ENCODE measurements around the gene PIM1.

GRCh38 chr6:37131104-37131959 is 38.6 kb upstream of the PIM1 start:
- TF ChIP-seq CTCF (IDR thresholded peaks at IDR 0.05) (no peak), POLR2A (IDR thresholded peaks at IDR 0.05) (no peak)

Measured in body of pancreas (tissue), 4 donors.